ENCODE measurements around the gene NSL1. TPM values are rescaled to one million over a fixed set of nuclear protein-coding genes. Genes with fewer than 3 reads are reported as not detected.
"Not testable (repeated sequence)": the region's sequence is repeated elsewhere in the genome, so short reads cannot be mapped to it uniquely, and the experiment has no call there.

The NSL1 gene
- polyA plus RNA-seq, 3 donors: 16.8 to 80.3 (median 62.3) TPM

DNA sequence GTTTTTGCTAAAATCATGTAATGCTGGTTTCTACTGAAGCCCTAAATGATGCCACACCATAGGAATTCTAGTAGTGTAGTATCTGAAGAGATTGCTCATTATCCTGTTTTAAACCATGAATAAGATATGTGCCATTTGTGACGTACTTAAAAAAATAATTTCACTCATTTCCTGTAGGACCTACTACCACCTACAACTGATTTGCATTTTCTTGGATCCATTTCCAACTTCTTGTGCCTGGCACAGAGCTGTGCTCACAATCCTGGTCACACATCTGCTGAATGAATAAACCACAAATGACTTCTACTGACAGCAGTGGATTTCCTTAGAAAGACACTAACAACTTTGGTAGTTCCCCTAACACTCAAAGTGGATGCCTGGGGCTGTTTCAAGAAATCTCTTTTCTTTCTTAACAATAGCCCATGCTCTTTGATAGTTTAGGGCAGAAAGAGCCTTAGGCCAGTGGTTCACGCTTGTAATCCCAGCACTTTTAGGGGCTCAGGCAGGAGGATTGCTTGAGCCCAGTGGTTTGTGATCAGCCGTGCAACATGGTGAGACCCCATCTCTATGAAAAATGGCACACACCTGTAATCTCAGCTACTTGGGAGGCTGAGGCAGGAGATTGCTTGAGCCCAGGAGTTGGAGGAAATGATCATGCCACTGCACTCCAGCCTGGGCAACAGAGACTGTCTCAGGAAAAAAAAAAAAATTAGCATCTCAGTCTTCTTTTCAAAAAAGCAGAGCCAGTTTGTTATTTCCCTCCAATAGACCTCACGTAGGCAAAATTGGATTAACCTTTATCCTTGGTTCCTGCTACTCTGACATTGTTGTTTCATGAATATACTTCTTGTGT, 78.9 kb downstream of the NSL1 start:
- Histone ChIP-seq H2AFZ (ENCODE audit: insufficient read depth, low read depth, low read length, poor library complexity, severe bottlenecking) (no peak overlapping the region), H3K4me1 (ENCODE audit: control insufficient read depth in 1 of 2, insufficient read depth in 2 of 2, low read length in 2 of 2) (peaks cover 8 to 10% of the 10 kb centered on the region in 2 donors), H3K4me2 (replicated peaks; ENCODE audit: extremely low read depth, low read length, poor library complexity, severe bottlenecking) (no peak overlapping the region), H3K4me3 (replicated peaks in 1 of 3; ENCODE audit: low read depth in 2 of 3, low read length in 3 of 3) (no peak overlapping the region), H3K9ac (ENCODE audit: insufficient read depth, low read length, poor library complexity, severe bottlenecking) (no peak overlapping the region), H4K20me1 (ENCODE audit: insufficient read depth, low read length) (no peaks in the 10 kb centered on the region), H3K36me3 (replicated peaks in 1 of 2; ENCODE audit: control insufficient read depth in 1 of 2, insufficient read depth in 2 of 2, low read length in 2 of 2) (no peaks in the 10 kb centered on the region), H3K9me3 (replicated peaks in 1 of 2; ENCODE audit: control insufficient read depth in 1 of 2, insufficient read depth in 1 of 2, low read length in 2 of 2) (no peaks in the 10 kb centered on the region), H3K27me3 (ENCODE audit: control insufficient read depth in 2 of 2, insufficient read depth in 2 of 2, low read length in 2 of 2) (no peaks in the 10 kb centered on the region), H3K27ac (ENCODE audit: low read depth in 1 of 2, low read length in 2 of 2) (no peak overlapping the region), H3K79me2 (ENCODE audit: insufficient read depth, low read length) (no peaks in the 10 kb centered on the region)
- TF ChIP-seq, protein P1, sequence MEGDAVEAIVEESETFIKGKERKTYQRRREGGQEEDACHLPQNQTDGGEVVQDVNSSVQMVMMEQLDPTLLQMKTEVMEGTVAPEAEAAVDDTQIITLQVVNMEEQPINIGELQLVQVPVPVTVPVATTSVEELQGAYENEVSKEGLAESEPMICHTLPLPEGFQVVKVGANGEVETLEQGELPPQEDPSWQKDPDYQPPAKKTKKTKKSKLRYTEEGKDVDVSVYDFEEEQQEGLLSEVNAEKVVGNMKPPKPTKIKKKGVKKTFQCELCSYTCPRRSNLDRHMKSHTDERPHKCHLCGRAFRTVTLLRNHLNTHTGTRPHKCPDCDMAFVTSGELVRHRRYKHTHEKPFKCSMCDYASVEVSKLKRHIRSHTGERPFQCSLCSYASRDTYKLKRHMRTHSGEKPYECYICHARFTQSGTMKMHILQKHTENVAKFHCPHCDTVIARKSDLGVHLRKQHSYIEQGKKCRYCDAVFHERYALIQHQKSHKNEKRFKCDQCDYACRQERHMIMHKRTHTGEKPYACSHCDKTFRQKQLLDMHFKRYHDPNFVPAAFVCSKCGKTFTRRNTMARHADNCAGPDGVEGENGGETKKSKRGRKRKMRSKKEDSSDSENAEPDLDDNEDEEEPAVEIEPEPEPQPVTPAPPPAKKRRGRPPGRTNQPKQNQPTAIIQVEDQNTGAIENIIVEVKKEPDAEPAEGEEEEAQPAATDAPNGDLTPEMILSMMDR (IDR thresholded peaks at IDR 0.05): no peak
- intact Hi-C loops (cut with micrococcal nuclease): no loop called here
- no peak for DNase-seq
- peaks cover 9% of the 10 kb centered on the region for H3K4me1 Mint-ChIP-seq
- peaks cover 0 to 2% (median 0%) of the 10 kb centered on the region in 7 donors for H3K9me3 Mint-ChIP-seq
- H3K27ac Mint-ChIP-seq: no peak overlapping the region
- no CpG with 5 or more reads among the region's 4 CpGs for WGBS (ENCODE audit: insufficient coverage)
- no peak overlapping the region for H3K4me3 Mint-ChIP-seq
- H3K36me3 Mint-ChIP-seq: no peaks in the 10 kb centered on the region
- peaks cover 9 to 12% (median 11%) of the 10 kb centered on the region in 3 donors for H3K27me3 Mint-ChIP-seq (ENCODE audit: low read depth in 3 of 3)

DNA sequence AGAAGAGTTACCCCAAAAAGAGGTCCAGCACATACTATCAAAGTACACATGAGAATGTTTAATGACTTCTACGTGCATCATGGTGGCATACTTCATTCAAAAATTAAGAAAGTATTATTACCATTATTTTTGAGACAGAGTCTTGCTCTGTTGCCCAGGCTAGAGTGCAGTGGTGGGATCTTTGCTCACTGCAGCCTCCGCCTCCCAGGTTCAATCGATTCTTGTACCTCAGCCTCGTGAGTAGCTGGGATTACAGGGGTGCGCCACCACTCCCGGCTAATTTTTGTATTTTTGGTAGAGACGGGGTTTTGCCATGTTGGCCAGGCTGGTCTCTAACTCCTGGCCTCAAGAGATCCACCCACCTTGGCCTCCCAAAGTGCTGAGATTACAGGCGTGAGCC, 79.6 kb downstream of the NSL1 start:
- H3K9me3 Mint-ChIP-seq; H3K36me3 Mint-ChIP-seq; H3K36me3 ChIP-seq (replicated peaks in 1 of 2; ENCODE audit: control insufficient read depth in 1 of 2, insufficient read depth in 2 of 2, low read length in 2 of 2); H3K9me3 ChIP-seq (replicated peaks in 1 of 2; ENCODE audit: control insufficient read depth in 1 of 2, insufficient read depth in 1 of 2, low read length in 2 of 2); H2AFZ ChIP-seq (ENCODE audit: insufficient read depth, low read depth, low read length, poor library complexity, severe bottlenecking); H3K4me1 Mint-ChIP-seq; H3K79me2 ChIP-seq (ENCODE audit: insufficient read depth, low read length); DNase-seq; H3K4me3 ChIP-seq (replicated peaks in 1 of 3; ENCODE audit: low read depth in 2 of 3, low read length in 3 of 3); H3K4me1 ChIP-seq (ENCODE audit: control insufficient read depth in 1 of 2, insufficient read depth in 2 of 2, low read length in 2 of 2); H3K27me3 ChIP-seq (ENCODE audit: control insufficient read depth in 2 of 2, insufficient read depth in 2 of 2, low read length in 2 of 2); intact Hi-C loops (cut with micrococcal nuclease); H4K20me1 ChIP-seq (ENCODE audit: insufficient read depth, low read length); H3K9ac ChIP-seq (ENCODE audit: insufficient read depth, low read length, poor library complexity, severe bottlenecking); H3K27ac Mint-ChIP-seq; H3K27ac ChIP-seq (ENCODE audit: low read depth in 1 of 2, low read length in 2 of 2); H3K27me3 Mint-ChIP-seq (ENCODE audit: low read depth in 3 of 3); H3K4me2 ChIP-seq (replicated peaks; ENCODE audit: extremely low read depth, low read length, poor library complexity, severe bottlenecking); H3K4me3 Mint-ChIP-seq: not testable (repeated sequence)
- no CpG with 5 or more reads among the region's 8 CpGs for WGBS (ENCODE audit: insufficient coverage)
